HL-60 (cell line): ENCODE measurements around the gene HELZ.

Experiments used
- DNase-seq, 2 experiments: peaks; one replicate each; pipeline ENCODE4 v3.0.0-alpha.2; 2010 to 2020; ENCODE audit warnings: low read depth in 1 of 2, low spot score in 1 of 2
- H3K27ac ChIP-seq: fragments of 250-450 bp; sonication (Bioruptor Pico); replicated peaks from 2 replicates; pipeline ENCODE4 v1.5.1; 2020; ENCODE audit warnings: mild to moderate bottlenecking, moderate library complexity
- H3K27me3 ChIP-seq: fragments of 250-450 bp; sonication (Bioruptor Pico); 2 replicates; pipeline ENCODE4 v1.5.1; 2021; ENCODE audit warnings: mild to moderate bottlenecking, moderate library complexity; ENCODE audit not compliant: insufficient read depth, poor library complexity, severe bottlenecking
- H3K4me3 ChIP-seq: replicated peaks from 2 replicates; pipeline ENCODE4 v1.5.1; 2011; ENCODE audit warnings: mild to moderate bottlenecking, control low read depth, low read length; ENCODE audit not compliant: insufficient read depth
- GABPA ChIP-seq: IDR thresholded peaks from 2 replicates; pipeline ENCODE4 v1.6.1; 2012; ENCODE audit warnings: low read depth
- POLR2AphosphoS5 ChIP-seq: IDR thresholded peaks from 2 replicates; pipeline ENCODE4 v1.6.1; 2012; ENCODE audit warnings: low read depth
- SPI1 ChIP-seq: IDR thresholded peaks from 2 replicates; pipeline ENCODE4 v1.6.1; 2012; ENCODE audit warnings: low read depth, mild to moderate bottlenecking, borderline replicate concordance
- TF ChIP-seq, protein P1 (sequence below): IDR thresholded peaks from one replicate; pipeline ENCODE4 v1.5.1; 2011; ENCODE audit warnings: low read length, control low read depth, inconsistent platforms; ENCODE audit not compliant: insufficient read depth
- TF ChIP-seq, protein P2 (sequence below): IDR thresholded peaks from 2 replicates; pipeline ENCODE4 v1.6.1; 2012; ENCODE audit warnings: low read depth; ENCODE audit not compliant: insufficient replicate concordance

Gene HELZ

DNA sequence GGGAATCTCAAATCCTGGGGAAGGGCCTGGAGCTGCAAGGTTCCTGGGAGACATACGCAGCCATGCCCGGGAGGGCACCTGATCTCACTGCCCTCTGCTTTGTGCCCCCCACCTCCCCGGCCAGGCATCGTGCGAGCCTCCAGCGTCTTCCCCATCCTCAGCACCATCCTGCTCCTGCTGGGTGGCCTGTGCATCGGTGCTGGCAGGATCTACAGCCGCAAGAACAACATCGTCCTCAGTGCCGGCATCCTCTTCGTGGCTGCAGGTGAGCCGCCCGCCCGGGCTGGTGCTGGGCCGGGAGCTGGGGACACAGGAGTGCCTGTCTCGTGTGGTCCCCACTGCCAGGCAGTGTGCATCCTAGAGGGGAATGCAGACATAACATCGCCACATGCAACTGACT is 220.3 kb downstream of the HELZ start:
- TF ChIP-seq POLR2AphosphoS5 (no peak), SPI1 (no peak), GABPA (no peak)
- TF ChIP-seq, protein P1, sequence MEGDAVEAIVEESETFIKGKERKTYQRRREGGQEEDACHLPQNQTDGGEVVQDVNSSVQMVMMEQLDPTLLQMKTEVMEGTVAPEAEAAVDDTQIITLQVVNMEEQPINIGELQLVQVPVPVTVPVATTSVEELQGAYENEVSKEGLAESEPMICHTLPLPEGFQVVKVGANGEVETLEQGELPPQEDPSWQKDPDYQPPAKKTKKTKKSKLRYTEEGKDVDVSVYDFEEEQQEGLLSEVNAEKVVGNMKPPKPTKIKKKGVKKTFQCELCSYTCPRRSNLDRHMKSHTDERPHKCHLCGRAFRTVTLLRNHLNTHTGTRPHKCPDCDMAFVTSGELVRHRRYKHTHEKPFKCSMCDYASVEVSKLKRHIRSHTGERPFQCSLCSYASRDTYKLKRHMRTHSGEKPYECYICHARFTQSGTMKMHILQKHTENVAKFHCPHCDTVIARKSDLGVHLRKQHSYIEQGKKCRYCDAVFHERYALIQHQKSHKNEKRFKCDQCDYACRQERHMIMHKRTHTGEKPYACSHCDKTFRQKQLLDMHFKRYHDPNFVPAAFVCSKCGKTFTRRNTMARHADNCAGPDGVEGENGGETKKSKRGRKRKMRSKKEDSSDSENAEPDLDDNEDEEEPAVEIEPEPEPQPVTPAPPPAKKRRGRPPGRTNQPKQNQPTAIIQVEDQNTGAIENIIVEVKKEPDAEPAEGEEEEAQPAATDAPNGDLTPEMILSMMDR, result no peak
- TF ChIP-seq, protein P2, sequence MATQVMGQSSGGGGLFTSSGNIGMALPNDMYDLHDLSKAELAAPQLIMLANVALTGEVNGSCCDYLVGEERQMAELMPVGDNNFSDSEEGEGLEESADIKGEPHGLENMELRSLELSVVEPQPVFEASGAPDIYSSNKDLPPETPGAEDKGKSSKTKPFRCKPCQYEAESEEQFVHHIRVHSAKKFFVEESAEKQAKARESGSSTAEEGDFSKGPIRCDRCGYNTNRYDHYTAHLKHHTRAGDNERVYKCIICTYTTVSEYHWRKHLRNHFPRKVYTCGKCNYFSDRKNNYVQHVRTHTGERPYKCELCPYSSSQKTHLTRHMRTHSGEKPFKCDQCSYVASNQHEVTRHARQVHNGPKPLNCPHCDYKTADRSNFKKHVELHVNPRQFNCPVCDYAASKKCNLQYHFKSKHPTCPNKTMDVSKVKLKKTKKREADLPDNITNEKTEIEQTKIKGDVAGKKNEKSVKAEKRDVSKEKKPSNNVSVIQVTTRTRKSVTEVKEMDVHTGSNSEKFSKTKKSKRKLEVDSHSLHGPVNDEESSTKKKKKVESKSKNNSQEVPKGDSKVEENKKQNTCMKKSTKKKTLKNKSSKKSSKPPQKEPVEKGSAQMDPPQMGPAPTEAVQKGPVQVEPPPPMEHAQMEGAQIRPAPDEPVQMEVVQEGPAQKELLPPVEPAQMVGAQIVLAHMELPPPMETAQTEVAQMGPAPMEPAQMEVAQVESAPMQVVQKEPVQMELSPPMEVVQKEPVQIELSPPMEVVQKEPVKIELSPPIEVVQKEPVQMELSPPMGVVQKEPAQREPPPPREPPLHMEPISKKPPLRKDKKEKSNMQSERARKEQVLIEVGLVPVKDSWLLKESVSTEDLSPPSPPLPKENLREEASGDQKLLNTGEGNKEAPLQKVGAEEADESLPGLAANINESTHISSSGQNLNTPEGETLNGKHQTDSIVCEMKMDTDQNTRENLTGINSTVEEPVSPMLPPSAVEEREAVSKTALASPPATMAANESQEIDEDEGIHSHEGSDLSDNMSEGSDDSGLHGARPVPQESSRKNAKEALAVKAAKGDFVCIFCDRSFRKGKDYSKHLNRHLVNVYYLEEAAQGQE, result no peak
- Histone ChIP-seq H3K27me3 (no peaks in the 10 kb centered on the region), H3K4me3 (no peak overlapping the region), H3K27ac (no peak overlapping the region)
- no peak for DNase-seq

DNA sequence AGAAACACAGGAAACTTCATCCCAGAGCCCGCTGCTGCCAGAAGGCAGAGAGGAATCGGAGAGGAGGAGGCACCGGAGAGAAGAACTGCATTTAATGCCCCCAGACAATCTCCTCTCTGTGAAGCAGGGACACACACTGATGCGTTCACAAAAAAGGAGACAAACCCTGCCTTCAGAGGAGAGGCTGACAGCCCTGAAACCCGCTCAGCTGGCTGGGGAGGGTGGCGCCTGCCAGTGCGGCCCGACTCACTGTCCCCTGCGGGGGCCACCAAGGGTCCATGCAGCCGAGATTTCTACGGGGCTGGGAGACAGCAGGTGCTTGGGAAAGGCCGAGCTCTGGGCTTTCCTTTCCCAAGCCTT is 222.6 kb downstream of the HELZ start:
- no peak for TF ChIP-seq POLR2AphosphoS5
- TF ChIP-seq, protein P2, result no peak
- TF ChIP-seq SPI1, result no peak
- TF ChIP-seq, protein P1, result no peak
- no peak for TF ChIP-seq GABPA
- Histone ChIP-seq H3K27me3 (no peaks in the 10 kb centered on the region), H3K4me3 (no peak overlapping the region), H3K27ac (no peak overlapping the region)
- no peak for DNase-seq

DNA sequence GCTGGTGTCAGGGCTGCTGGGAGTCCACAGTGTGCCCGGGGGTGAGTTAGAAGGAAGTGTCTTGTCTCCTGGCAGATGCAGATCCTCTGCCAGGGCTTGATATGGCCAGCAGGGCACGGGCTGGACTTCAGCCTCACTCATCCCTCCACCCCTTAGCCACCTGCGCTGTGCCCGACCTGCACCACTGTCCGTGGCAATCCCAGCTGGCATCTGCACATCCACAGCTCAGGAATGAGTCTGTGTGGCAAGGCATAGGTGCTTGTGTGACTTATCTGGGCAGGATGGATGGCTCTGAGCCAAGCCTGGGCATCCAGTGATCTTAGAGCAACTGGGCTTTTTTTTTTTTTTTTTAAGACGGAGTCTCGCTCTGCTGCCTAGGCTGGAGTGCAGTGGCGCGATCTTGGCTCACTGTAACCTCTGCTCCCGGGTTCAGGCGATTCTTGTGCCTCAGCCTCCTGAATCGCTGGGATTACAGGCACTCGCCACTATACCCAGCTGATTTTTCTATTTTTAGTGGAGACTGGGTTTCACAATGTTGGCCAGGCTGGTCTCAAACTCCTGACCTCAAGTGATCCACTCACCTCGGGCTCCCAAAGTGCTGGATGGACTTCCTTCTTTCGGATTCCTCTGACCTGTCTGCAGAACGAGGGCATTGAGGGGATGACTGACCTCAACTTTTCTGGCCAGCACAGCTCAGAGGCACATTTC is 223.1 kb downstream of the HELZ start:
- TF ChIP-seq, protein P1, result no peak
- no peak for TF ChIP-seq GABPA
- no peak for TF ChIP-seq POLR2AphosphoS5
- TF ChIP-seq SPI1, result no peak
- Histone ChIP-seq H3K27ac (no peak overlapping the region), H3K27me3 (no peaks in the 10 kb centered on the region), H3K4me3 (no peak overlapping the region)
- DNase-seq, result no peak

DNA sequence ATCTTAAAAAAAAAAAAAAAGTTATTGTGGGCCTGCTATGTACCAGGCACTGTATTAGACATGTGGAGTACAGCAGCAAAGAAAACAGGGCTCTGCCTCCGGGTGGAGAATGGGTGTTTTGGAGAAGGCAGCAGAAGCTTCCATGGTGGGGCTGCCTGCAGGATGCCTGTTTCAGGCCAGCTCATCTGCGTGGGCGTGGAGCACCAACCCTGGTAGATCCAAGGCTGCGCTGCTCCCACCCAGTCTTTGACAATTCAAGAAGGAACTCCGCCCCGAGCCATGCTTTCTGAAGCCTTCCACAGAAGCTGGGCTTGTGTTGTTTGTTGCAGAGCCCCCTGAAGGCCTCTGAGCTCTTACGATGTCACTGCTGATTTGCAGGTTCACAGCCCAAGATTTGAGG is 223.8 kb downstream of the HELZ start:
- Histone ChIP-seq H3K27me3 (no peaks in the 10 kb centered on the region), H3K4me3 (no peak overlapping the region), H3K27ac (no peak overlapping the region)
- TF ChIP-seq, protein P1, result no peak
- TF ChIP-seq, protein P2, result no peak
- TF ChIP-seq SPI1 (no peak), GABPA (no peak), POLR2AphosphoS5 (no peak)
- DNase-seq, result no peak
